A673 (cell line): ENCODE measurements around the gene ZNF516. TPM values are rescaled to one million over a fixed set of nuclear protein-coding genes. Genes with fewer than 3 reads are reported as not detected.

ENCODE experiments used
- BruUV-seq: library from RNA; stranded (reverse); fragments of 400-500 nt; replicated peaks from 2 replicates; lab custom pipeline; 2021; lab: Mats Ljungman, UMichigan
- CTCF ChIA-PET: fragments of 300-600 bp; sonication (Branson Sonifier 250); formaldehyde crosslinking; loops from one replicate; lab custom pipeline; 2022; ENCODE audit warnings: antibody characterized with exemption; lab: Charles Lee
- POLR2A ChIA-PET: fragments of 300-600 bp; sonication (Branson Sonifier 250); formaldehyde crosslinking; loops from one replicate; lab custom pipeline; 2022; ENCODE audit warnings: antibody characterized with exemption; ENCODE audit not compliant: low non-redundant PET; lab: Charles Lee
- DNase-seq: peaks from one replicate; pipeline ENCODE4 v3.0.0-alpha.2; 2015; ENCODE audit warnings: low spot score
- H3K27ac ChIP-seq: fragments of 200-600 bp; sonication (generic); 2 replicates; pipeline ENCODE4 v1.5.1; 2016; ENCODE audit warnings: mixed run types, low read depth, mild to moderate bottlenecking, mixed read lengths, antibody characterized with exemption, low read length; ENCODE audit not compliant: poor library complexity, severe bottlenecking
- H3K27me3 ChIP-seq: fragments of 200-600 bp; sonication (generic); replicated peaks from 2 replicates; pipeline ENCODE4 v1.6.1; 2017; ENCODE audit warnings: mixed run types, low read depth, mild to moderate bottlenecking, mixed read lengths, antibody characterized with exemption, low read length; ENCODE audit not compliant: insufficient read depth, poor library complexity
- H3K36me3 ChIP-seq: fragments of 200-600 bp; sonication (generic); 2 replicates; pipeline ENCODE4 v1.6.1; 2016; ENCODE audit warnings: mixed run types, mild to moderate bottlenecking, mixed read lengths, antibody characterized with exemption, low read length; ENCODE audit not compliant: insufficient read depth, poor library complexity, severe bottlenecking
- H3K4me1 ChIP-seq: fragments of 200-600 bp; sonication (generic); 2 replicates; pipeline ENCODE4 v1.6.1; 2017; ENCODE audit warnings: mixed run types, mild to moderate bottlenecking, mixed read lengths, antibody characterized with exemption, low read length; ENCODE audit not compliant: insufficient read depth, poor library complexity, severe bottlenecking
- H3K4me3 ChIP-seq: fragments of 200-600 bp; sonication (generic); 2 replicates; pipeline ENCODE4 v1.5.1; 2016; ENCODE audit warnings: low read depth, mixed run types, mild to moderate bottlenecking, mixed read lengths, low read length; ENCODE audit not compliant: poor library complexity, severe bottlenecking
- H3K9me3 ChIP-seq: fragments of 200-600 bp; sonication (generic); 2 replicates; pipeline ENCODE4 v1.6.1; 2016; ENCODE audit warnings: mixed run types, low read depth, mild to moderate bottlenecking, mixed read lengths, antibody characterized with exemption, low read length; ENCODE audit not compliant: poor library complexity, severe bottlenecking
- EZH2 ChIP-seq: fragments of 200-600 bp; sonication (generic); IDR thresholded peaks from 2 replicates; pipeline ENCODE4 v1.6.1; 2017; ENCODE audit warnings: borderline replicate concordance, low read depth, mild to moderate bottlenecking, mixed read lengths, antibody characterized with exemption, low read length; ENCODE audit not compliant: poor library complexity, severe bottlenecking
- intact Hi-C: fragments of 100-400 bp; cut with micrococcal nuclease; formaldehyde crosslinking; loops from one replicate; pipeline ENCODE4 v1.10.0; 2022; ENCODE audit not compliant: unreplicated experiment
- total RNA-seq: library from RNA; stranded (reverse); gene quantifications from 2 replicates; pipeline ENCODE4 v1.2.3, GENCODE V29; 2021
- TF ChIP-seq, protein P1 (sequence below): fragments of 300-800, 200-600 bp; sonication (generic); conservative IDR thresholded peaks from 2 replicates; pipeline ENCODE4 v1.5.1; 2017; ENCODE audit warnings: low read depth, mild to moderate bottlenecking, antibody characterized with exemption, low read length, moderate library complexity, mixed read lengths

ZNF516 gene
- total RNA-seq, 1 experiment from 2014 or later = 32.3 TPM

GRCh38 chr18:76408480-76409067, 86.5 kb downstream of the ZNF516 start:
- H3K4me3 ChIP-seq = no peak overlapping the region
- CTCF ChIA-PET = no interaction called here
- no peaks in the 10 kb centered on the region for H3K27me3 ChIP-seq
- H3K36me3 ChIP-seq = no peaks in the 10 kb centered on the region
- H3K27ac ChIP-seq = no peak overlapping the region
- H3K9me3 ChIP-seq = no peaks in the 10 kb centered on the region
- H3K4me1 ChIP-seq = no peaks in the 10 kb centered on the region
- DNase-seq = no peak
- intact Hi-C loops = loop anchor here (5.0 kb wide), 1 partner anchor 89 kb away; the partner anchor contains the start of gene ZNF516
- POLR2A ChIA-PET = no interaction called here
- TF ChIP-seq, protein P1, sequence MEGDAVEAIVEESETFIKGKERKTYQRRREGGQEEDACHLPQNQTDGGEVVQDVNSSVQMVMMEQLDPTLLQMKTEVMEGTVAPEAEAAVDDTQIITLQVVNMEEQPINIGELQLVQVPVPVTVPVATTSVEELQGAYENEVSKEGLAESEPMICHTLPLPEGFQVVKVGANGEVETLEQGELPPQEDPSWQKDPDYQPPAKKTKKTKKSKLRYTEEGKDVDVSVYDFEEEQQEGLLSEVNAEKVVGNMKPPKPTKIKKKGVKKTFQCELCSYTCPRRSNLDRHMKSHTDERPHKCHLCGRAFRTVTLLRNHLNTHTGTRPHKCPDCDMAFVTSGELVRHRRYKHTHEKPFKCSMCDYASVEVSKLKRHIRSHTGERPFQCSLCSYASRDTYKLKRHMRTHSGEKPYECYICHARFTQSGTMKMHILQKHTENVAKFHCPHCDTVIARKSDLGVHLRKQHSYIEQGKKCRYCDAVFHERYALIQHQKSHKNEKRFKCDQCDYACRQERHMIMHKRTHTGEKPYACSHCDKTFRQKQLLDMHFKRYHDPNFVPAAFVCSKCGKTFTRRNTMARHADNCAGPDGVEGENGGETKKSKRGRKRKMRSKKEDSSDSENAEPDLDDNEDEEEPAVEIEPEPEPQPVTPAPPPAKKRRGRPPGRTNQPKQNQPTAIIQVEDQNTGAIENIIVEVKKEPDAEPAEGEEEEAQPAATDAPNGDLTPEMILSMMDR = no peak
- no peak for TF ChIP-seq EZH2
- no TSS peak for BruUV-seq

GRCh38 chr18:76407681-76408080, 87.4 kb downstream of the ZNF516 start:
- ChIA-PET POLR2A (no interaction called here), CTCF (no interaction called here)
- H3K36me3 ChIP-seq = no peaks in the 10 kb centered on the region
- H3K4me3 ChIP-seq = no peak overlapping the region
- H3K27me3 ChIP-seq = no peaks in the 10 kb centered on the region
- intact Hi-C loops = loop anchor here (5.0 kb wide), 1 partner anchor 90 kb away; the partner anchor contains the start of gene ZNF516
- no TSS peak for BruUV-seq
- H3K9me3 ChIP-seq = no peaks in the 10 kb centered on the region
- DNase-seq = no peak
- H3K27ac ChIP-seq = no peak overlapping the region
- TF ChIP-seq, protein P1 = no peak
- TF ChIP-seq EZH2 = no peak
- no peaks in the 10 kb centered on the region for H3K4me1 ChIP-seq

DNA sequence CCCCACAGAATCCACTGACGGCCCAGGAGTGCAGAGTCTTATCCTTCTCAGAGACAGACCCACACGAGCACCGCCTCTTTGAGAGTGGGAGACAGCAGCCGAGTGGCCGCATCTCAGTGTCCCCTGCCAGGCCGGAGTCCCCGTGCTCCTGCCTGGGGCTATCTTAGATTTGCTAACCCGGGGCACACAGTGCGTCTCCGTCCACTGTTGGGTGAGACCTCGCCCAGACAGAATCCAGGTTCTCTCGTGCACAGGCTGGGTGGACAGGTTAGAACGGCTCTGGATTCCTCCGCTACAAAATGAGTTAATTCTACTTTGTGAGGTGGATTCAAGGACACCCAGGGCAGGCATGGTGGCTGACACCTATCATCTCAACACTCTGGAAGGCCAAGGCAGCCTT, 88.3 kb downstream of the ZNF516 start:
- ChIA-PET CTCF (no interaction called here), POLR2A (no interaction called here)
- H3K27me3 ChIP-seq = no peaks in the 10 kb centered on the region
- BruUV-seq = no TSS peak
- DNase-seq = no peak
- no peak overlapping the region for H3K27ac ChIP-seq
- H3K9me3 ChIP-seq = no peaks in the 10 kb centered on the region
- intact Hi-C loops = loop anchor here (1.0 to 5.0 kb wide), 2 partner anchors 91 to 214 kb away; partner anchors contain the start of gene ZNF516
- no peak overlapping the region for H3K4me3 ChIP-seq
- no peaks in the 10 kb centered on the region for H3K36me3 ChIP-seq
- no peak for TF ChIP-seq EZH2
- TF ChIP-seq, protein P1 = no peak
- H3K4me1 ChIP-seq = no peaks in the 10 kb centered on the region
